MM.1S (cell line): Measurements from ENCODE around the gene WT1.

Experiments
- DNase-seq: peaks from one replicate; pipeline ENCODE4 v3.0.0-alpha.2; 2015
- H2AFZ ChIP-seq: fragments of 300-600 bp; sonication (generic); 2 replicates; pipeline ENCODE4 v1.6.0; 2016; ENCODE audit warnings: antibody characterized with exemption, low read length
- H3F3A ChIP-seq: fragments of 300-600 bp; sonication (generic); 2 replicates; pipeline ENCODE4 v1.6.1; 2016; ENCODE audit warnings: mild to moderate bottlenecking, antibody characterized with exemption, low read length, moderate library complexity, mixed read lengths; ENCODE audit not compliant: insufficient read depth
- H3K27ac ChIP-seq: fragments of 300-600 bp; sonication (generic); 2 replicates; pipeline ENCODE4 v1.5.1; 2016; ENCODE audit warnings: mild to moderate bottlenecking, low read length
- H3K27me3 ChIP-seq: fragments of 300-600 bp; sonication (generic); replicated peaks from 2 replicates; pipeline ENCODE4 v1.6.0; 2016; ENCODE audit warnings: low read length; ENCODE audit not compliant: insufficient read depth
- H3K36me3 ChIP-seq: fragments of 300-600 bp; sonication (generic); replicated peaks from 2 replicates; pipeline ENCODE4 v1.6.1; 2016; ENCODE audit warnings: mild to moderate bottlenecking, low read length, mixed read lengths; ENCODE audit not compliant: insufficient read depth
- H3K4me1 ChIP-seq: fragments of 300-600 bp; sonication (generic); 2 replicates; pipeline ENCODE4 v1.6.1; 2016; ENCODE audit warnings: low read length, mixed read lengths
- H3K4me2 ChIP-seq: fragments of 300-600 bp; sonication (generic); 2 replicates; pipeline ENCODE4 v1.6.0; 2016; ENCODE audit warnings: low read depth, low read length
- H3K4me3 ChIP-seq: fragments of 300-600 bp; sonication (generic); 2 replicates; pipeline ENCODE4 v1.5.1; 2016; ENCODE audit warnings: low read length, mixed read lengths
- H3K79me2 ChIP-seq: fragments of 300-600 bp; sonication (generic); 2 replicates; pipeline ENCODE4 v1.6.1; 2016; ENCODE audit warnings: mixed run types, low read length, mixed read lengths
- H3K9ac ChIP-seq: fragments of 300-600 bp; sonication (generic); 2 replicates; pipeline ENCODE4 v1.6.1; 2016; ENCODE audit warnings: low read length, mixed read lengths
- H3K9me2 ChIP-seq: fragments of 300-600 bp; sonication (generic); replicated peaks from 2 replicates; pipeline ENCODE4 v1.6.1; 2016; ENCODE audit warnings: mild to moderate bottlenecking, low read length, mixed read lengths; ENCODE audit not compliant: insufficient read depth
- H3K9me3 ChIP-seq: fragments of 300-600 bp; sonication (generic); replicated peaks from 2 replicates; pipeline ENCODE4 v1.6.1; 2016; ENCODE audit warnings: mild to moderate bottlenecking, low read length, mixed read lengths; ENCODE audit not compliant: insufficient read depth
- H4K20me1 ChIP-seq: fragments of 300-600 bp; sonication (generic); 2 replicates; pipeline ENCODE4 v1.6.1; 2016; ENCODE audit warnings: mild to moderate bottlenecking, low read length, moderate library complexity, mixed read lengths; ENCODE audit not compliant: insufficient read depth
- CTCF ChIP-seq: fragments of 300-600 bp; sonication (generic); IDR thresholded peaks from 2 replicates; pipeline ENCODE4 v1.5.1; 2016; ENCODE audit warnings: antibody characterized with exemption, low read length, mixed read lengths
- EZH2 ChIP-seq: fragments of 300-600 bp; sonication (generic); optimal IDR thresholded peaks from 2 replicates; pipeline ENCODE3; 2017; ENCODE audit warnings: low read depth, mild to moderate bottlenecking, antibody characterized with exemption, low read length, mixed read lengths
- EZH2phosphoT487 ChIP-seq: fragments of 300-600 bp; sonication (generic); IDR thresholded peaks from 2 replicates; pipeline ENCODE4 v1.6.1; 2018; ENCODE audit warnings: antibody characterized with exemption, low read length

Gene WT1

DNA sequence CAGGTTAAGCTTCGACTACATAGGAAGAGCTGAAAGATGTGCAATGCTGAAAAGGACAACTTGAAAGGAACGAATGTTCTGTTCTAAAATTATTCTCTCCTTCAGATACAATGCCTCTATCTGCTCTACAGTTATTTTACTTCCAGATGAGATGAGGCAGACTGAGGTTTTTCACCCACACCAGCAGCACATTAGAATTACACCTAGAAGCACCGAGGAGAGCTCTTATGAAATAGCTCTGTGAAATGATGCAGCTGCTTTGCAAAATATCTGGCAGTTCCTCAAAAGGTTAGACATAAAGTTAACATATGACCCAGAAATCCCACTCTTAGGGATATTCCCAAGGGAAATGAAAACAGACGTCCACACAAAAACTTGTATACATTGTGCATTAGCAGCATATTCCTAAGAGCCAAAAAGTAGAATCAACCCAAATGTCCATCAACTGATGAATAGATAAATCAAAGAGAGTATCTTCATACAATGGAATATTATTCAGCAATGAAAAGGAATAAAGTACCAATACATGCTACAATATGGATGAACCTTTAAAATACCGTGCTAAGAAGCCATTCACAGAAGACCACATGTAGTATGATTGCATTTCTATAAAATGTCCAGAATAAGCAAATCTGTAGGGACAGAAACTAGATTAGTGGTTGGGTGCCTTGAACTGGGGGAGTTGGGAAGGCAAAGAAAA lies 34.5 kb downstream of the WT1 start:
- Histone ChIP-seq H3K4me1 (no peaks in the 10 kb centered on the region), H3K4me3 (no peak overlapping the region), H4K20me1 (no peaks in the 10 kb centered on the region), H3K27me3 (no peaks in the 10 kb centered on the region), H3K4me2 (no peak overlapping the region), H3F3A (no peaks in the 10 kb centered on the region), H3K9ac (no peak overlapping the region), H3K9me2 (no peaks in the 10 kb centered on the region), H2AFZ (no peak overlapping the region), H3K27ac (no peak overlapping the region), H3K36me3 (no peaks in the 10 kb centered on the region), H3K9me3 (no peaks in the 10 kb centered on the region), H3K79me2 (no peaks in the 10 kb centered on the region)
- no peak for DNase-seq
- TF ChIP-seq EZH2phosphoT487 (no peak), EZH2 (no peak), CTCF (no peak)

DNA sequence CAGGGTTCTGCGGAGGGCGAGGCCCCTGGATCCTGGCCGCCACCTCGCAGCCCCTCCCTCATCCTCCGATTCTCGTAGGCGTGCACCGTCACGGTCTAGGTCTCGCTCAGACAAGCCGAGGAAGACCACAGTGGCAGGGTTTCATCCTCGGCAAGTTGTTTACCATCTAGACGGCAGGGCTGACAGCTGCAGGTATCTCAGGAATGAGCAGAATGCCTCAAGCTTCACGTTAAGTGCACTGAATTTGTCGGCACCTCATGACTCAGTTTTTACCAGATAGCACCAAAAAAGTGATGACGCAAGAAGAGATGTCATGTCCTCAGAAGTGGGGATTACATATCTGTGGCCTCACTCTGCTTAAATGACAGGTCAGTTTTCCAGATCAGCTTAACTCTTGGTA lies 35.1 kb downstream of the WT1 start:
- no peak overlapping the region for H3K4me3 ChIP-seq
- no peak for TF ChIP-seq EZH2
- TF ChIP-seq EZH2phosphoT487 = no peak
- TF ChIP-seq CTCF = no peak
- no peaks in the 10 kb centered on the region for H3K36me3 ChIP-seq
- no peak overlapping the region for H3K27ac ChIP-seq
- no peaks in the 10 kb centered on the region for H3F3A ChIP-seq
- H3K9ac ChIP-seq = no peak overlapping the region
- DNase-seq = no peak
- no peaks in the 10 kb centered on the region for H3K27me3 ChIP-seq
- no peak overlapping the region for H2AFZ ChIP-seq
- H3K4me1 ChIP-seq = no peaks in the 10 kb centered on the region
- H4K20me1 ChIP-seq = no peaks in the 10 kb centered on the region
- H3K9me3 ChIP-seq = no peaks in the 10 kb centered on the region
- no peaks in the 10 kb centered on the region for H3K79me2 ChIP-seq
- no peaks in the 10 kb centered on the region for H3K9me2 ChIP-seq
- no peak overlapping the region for H3K4me2 ChIP-seq

- no peaks in the 10 kb centered on the region for H3F3A ChIP-seq
- H3K27me3 ChIP-seq = no peaks in the 10 kb centered on the region
- no peak for DNase-seq
- H3K4me1 ChIP-seq = no peaks in the 10 kb centered on the region
- H3K4me3 ChIP-seq = no peak overlapping the region
- TF ChIP-seq EZH2phosphoT487 = no peak
- H3K4me2 ChIP-seq = no peak overlapping the region
- H4K20me1 ChIP-seq = no peaks in the 10 kb centered on the region
- H3K79me2 ChIP-seq = no peaks in the 10 kb centered on the region
- no peaks in the 10 kb centered on the region for H3K36me3 ChIP-seq
- no peaks in the 10 kb centered on the region for H3K9me3 ChIP-seq
- H3K9me2 ChIP-seq = no peaks in the 10 kb centered on the region
- no peak overlapping the region for H2AFZ ChIP-seq
- H3K27ac ChIP-seq = no peak overlapping the region
- no peak overlapping the region for H3K9ac ChIP-seq
Measured at GRCh38 chr11:32396991-32397390, 38.3 kb downstream of the WT1 start.

DNA sequence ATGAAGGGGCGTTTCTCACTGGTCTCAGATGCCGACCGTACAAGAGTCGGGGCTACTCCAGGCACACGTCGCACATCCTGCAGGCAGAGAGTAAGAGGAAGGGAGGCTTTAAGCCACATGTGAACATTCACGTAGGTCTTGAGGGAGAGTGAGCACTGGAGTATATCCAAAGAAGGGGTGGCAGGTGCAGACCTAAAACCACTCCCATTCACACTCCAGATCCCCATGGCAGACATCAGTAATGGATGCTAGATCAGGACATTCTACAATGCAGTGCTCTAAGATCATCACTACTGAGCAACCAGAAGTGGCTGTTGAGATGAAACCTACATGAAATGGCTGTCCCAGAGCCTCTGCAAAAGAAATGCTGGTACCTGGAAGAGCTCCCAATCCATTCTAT lies 39.0 kb downstream of the WT1 start:
- no peaks in the 10 kb centered on the region for H3K27me3 ChIP-seq
- no peaks in the 10 kb centered on the region for H3K4me1 ChIP-seq
- no peaks in the 10 kb centered on the region for H3F3A ChIP-seq
- TF ChIP-seq CTCF (no peak), EZH2phosphoT487 (no peak), EZH2 (no peak)
- no peaks in the 10 kb centered on the region for H4K20me1 ChIP-seq
- no peaks in the 10 kb centered on the region for H3K36me3 ChIP-seq
- H3K9me3 ChIP-seq = no peaks in the 10 kb centered on the region
- H3K9ac ChIP-seq = no peak overlapping the region
- no peaks in the 10 kb centered on the region for H3K79me2 ChIP-seq
- H3K27ac ChIP-seq = no peak overlapping the region
- no peak overlapping the region for H3K4me2 ChIP-seq
- DNase-seq = no peak
- H3K9me2 ChIP-seq = no peaks in the 10 kb centered on the region
- no peak overlapping the region for H3K4me3 ChIP-seq
- H2AFZ ChIP-seq = no peak overlapping the region
